NCI-H69 (cell line): ENCODE results near the gene NAP1L5.

Experiments used
- DNase-seq: peaks from one replicate; lab custom pipeline; 2025; lab: John Stamatoyannopoulos, UW

The NAP1L5 gene

GRCh38 chr4:88697588-88698329 lies at the start of gene NAP1L5:
TSS of gene NAP1L5 (minus strand) at chr4:88697829. CDS start at chr4:88697754, 75 bp downstream.
- DNase-seq, result no peak

DNA sequence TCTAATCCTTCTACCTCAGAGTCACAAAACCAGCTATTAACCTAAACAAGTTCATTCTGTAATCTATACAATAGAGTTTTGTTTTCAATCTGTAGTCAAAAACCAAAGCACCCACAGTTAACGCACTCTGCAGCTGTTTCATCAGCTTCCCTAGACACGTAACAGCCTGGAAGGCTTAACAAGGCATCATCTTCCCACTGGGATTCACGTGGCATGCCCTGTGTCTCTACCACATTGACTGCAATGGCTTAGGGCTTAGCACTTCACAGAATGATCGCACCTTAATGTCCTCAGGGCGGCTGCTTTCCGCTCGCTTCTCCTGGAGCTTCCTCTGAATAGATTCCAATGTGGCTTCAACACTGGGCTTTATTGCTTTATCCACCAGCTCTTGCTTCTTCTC lies 49.7 kb upstream of the NAP1L5 start:
- DNase-seq, result no peak

DNA sequence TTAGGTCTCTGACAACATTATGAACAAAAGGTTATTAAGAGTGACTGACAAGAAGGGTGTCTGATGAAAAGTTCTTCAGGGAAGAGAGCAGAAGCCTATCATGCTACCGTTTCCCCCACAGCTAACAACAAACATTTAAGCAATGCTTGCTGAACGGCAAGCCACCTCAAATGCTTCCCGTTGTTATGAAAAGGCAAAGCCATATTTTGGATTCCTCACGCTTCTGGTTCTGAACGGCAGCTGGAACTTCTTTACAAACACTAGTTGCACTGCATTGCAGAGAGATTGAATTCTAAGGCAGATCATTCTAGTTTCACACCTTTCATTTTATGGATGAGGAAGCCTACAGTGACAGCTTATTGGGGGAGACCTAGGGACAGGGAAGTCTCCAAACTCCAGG lies 48.6 kb upstream of the NAP1L5 start:
- DNase-seq, result no peak

DNA sequence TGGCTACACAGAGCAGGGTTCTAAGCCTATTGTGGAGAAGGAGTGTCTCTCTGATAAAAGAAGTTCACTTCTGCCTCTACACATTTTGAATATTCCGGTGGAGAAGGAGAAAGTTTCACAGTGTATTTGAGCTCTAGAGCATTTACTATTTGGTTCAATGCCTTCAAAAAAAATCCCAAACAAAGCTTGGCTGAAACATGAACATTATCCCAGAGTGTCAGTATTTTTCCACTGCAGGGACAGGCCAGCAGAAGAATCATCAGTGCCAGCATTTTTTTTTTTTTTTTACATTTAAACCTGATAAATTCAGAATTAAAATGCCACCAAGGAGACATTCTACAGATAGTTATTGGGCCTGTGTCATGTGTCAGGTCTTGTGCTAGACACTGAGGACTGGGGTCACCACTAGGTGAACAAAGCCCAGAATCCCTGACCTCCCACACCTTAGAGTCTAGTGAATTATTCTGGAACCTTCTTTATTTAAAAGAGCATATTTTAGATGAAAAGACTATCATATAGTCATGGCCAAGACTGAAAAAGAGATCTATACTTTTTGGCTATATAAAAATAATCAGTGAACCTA lies 48.0 kb upstream of the NAP1L5 start:
- DNase-seq, result no peak

DNA sequence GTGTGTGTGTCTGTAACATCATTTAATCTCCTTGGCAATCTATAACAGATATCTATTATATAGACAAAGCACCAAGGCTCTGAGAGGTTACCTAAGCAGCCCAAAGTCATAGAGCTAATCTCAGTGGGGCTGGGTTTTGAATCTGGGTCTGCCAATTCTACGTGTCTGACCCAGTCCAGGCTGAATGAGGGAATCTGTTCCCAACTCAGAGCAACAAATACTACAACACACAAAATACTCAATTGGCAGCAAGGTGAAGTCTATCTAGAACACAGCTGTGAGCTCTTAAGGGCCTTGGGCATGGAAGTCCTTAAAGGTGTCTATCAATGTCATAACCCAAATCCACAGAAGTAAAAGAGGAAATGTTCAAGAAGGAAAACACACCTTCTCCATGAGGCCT lies 47.5 kb upstream of the NAP1L5 start:
- DNase-seq, result no peak

DNA sequence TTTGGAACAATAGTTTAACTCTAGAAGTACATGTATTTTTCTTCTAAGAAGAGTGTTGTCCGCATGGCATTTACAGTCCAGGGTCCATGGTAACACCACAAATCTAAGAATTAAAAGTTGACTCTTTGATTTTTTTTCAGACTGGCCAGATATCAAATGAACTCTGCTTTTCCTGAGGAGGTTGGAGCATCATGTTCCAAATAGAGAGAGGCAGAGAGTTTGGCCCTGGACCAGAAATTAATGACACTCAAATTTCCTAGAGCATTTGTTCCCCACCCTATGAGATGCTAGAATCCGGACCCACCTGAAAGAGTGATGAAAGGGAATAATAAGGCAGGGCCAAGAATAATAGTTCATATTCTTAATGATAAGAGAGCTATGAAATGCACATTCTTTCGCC lies 47.0 kb upstream of the NAP1L5 start:
- DNase-seq, result no peak

DNA sequence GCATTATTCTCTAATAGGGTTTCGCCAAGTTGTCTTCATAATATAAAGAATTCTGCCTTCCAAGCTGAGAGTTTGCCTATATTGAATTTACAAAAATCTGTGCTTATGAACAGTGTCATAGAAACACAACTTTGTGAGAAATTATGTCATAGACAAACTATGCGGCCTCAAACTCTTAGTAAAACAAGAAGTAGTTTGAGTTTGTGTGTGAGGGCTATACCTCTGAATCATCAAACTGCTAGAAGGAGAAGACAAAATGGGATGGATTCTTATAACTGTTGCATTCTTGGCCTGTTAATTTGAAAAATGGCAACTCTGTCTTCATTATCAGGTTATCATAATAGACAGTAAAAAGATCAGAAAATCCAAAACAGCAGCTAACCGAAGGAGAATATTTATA lies 46.1 kb upstream of the NAP1L5 start:
- no peak for DNase-seq

- DNase-seq, result no peak
These were observed 44.9 kb upstream of the NAP1L5 start for GRCh38 chr4:88742561-88742960.

- DNase-seq, result no peak
These were observed 40.6 kb upstream of the NAP1L5 start for GRCh38 chr4:88738180-88738579.

DNA sequence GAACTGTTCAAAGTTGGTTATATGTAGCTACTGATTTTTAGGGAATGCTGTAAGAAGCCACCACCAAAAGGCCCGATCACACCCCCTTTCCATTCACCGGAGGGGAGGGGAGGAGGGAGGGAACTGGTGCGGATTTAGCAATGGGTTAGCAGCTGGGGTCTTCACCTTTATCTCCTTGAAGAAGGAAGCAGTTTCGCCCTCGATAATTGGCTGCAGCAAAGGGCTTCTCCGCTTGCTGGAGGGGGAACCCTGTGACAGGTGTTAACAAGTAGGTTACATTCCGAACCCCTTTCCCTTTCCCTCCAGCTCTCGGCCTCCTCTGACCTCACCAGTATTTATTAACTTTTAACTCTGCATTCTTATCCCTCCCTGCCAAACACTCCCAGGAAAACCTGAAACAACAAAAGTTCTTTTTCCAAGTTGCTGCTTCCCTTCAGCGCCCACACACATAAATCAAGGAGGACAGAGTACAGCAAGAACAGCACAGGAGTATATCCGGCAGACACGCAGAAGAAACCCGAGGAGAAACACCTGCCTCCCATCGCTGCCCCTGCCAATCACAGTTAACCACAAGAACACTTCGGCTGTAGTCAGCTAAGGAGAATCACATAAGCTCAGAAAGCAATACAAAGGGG lies 39.8 kb upstream of the NAP1L5 start:
- DNase-seq, result no peak

GRCh38 chr4:88736264-88736663 lies 38.6 kb upstream of the NAP1L5 start:
- DNase-seq, result no peak

GRCh38 chr4:88735564-88735963 lies 37.9 kb upstream of the NAP1L5 start:
- no peak for DNase-seq

DNA sequence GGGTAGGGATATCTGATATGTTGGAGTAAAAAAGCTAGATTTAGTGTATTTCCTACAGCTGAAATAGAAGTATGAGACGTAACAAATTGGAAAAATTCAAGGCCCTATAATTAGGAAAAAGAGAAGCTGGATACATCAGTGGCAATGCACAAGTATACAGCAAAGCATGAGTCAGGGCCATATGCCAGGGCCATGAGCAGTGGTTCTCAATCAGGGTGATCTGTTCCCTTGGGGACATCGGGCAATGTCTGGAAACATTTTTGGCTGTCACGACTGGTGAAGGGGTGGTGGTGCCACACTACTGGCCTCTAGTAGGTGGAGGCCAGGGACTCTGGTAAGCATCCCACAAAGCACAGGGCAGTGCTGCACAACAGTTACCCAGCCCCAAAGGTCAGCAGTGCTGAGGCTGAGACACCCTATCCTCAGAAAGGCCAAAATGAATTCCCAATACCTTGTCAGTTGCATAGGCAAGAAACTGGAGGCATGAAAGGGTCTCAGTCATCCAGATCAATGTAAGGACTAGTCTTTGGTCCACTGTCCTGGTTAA lies 36.8 kb upstream of the NAP1L5 start:
- DNase-seq, result no peak

- no peak for DNase-seq
These were observed 35.2 kb upstream of the NAP1L5 start for GRCh38 chr4:88732714-88733368.

- DNase-seq, result no peak
These were observed 33.8 kb upstream of the NAP1L5 start for GRCh38 chr4:88731381-88731780.

DNA sequence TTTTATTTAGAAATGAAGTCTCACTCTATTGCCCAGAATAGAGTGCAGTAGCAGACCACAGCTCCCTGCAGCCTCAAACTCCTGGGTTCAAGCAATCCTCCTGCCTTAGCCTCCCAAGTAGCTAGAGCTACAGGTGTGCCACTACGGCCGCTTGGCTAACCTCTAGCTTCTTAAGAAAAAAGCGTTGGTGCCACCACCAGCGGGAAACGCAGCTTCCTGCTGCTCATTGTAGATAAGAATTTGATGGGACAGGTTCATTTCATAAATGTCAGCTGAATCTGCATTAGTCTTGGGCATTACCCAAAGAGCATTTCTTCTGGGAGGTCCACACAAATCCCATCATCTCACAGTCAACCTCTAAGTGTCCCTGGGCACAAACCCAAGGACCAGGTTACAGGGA lies 33.2 kb upstream of the NAP1L5 start:
- no peak for DNase-seq

DNA sequence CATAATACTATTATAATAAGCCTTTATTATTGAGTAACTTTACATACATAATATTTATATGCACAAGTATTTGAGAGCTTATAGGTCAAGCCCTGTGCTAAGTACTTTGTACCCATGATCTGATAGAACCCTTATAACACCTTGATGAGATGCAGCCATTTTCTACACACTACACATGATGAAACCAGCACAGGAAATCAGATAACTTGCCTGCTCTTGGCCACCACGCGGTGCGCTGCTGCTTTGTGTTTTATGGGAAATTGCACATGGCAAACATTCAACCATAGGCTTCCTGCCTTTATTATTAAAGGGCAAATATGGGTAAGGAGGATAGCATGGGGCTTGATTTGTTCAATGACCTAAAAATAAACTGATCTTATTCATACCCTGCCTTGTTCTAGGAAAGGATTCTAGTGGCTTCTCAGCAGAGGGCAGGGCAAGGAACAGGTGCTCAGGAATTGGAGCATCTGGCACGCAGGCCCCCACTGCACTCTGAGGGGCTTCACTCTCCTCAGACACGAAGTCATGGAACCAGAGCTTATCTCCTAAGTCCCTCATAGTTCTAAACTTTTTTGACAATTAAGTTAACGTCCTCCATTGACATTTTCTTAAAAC lies 31.6 kb upstream of the NAP1L5 start:
- no peak for DNase-seq

DNA sequence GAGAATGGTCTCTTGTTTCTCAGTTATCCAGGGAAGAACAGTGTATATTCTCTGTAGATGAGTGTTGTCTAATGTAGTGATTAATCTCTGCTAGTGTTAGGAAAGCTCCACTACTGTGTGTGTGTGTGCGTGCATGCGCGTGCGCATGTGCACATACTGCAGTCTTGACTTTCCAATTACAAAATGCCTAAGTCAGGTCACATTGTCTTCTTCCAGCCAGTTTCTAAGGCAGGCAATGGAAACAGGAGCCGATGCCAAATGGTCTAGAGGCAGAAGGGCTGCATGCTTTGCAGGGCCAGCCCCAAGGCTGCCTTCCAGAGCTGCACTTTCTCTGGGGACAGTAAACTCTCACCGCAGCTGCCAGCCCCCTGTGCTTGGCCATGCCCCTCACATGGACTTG lies 30.5 kb upstream of the NAP1L5 start:
- DNase-seq, result no peak

- DNase-seq, result peak; percentile 12
These were observed 28.4 kb upstream of the NAP1L5 start for GRCh38 chr4:88725986-88726385.

GRCh38 chr4:88725143-88725542 lies 27.5 kb upstream of the NAP1L5 start:
- no peak for DNase-seq

DNA sequence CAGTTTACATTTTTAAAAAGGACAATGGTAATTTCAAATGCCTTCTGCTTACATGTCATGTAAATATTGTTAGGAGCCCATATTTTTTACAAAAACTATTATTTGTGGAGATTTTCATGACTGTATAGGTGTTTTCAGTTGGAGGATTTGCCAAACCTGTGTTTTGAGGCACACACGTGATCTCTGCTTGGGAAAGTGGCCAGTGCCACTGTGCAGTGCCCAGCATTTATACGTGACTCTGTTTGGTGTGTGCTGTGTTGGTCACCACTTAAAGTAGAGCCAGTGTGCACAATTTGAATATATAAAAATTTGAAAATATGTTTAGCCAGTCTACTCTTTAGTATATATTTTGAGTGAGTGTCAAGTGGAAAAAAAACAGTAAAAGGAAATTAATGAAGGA lies 26.8 kb upstream of the NAP1L5 start:
- DNase-seq, result no peak

DNA sequence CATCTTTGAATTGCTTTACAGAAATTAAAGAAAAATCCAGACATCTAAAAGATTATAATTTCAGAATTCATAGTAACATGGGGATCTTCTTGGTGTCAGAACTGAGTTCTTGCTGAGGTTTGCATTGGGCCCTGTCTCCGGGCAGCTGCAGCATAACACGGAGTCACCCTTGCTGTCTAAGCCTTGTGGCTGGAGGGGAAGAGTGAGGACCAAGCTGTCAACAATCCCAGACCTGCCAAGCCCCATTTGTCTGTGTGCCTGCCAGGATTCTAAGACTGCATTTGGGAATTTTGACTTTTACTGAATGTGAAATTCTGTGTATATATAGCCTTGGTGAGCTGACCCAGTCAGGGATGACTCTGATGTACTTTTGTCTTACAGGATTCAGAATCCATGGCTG lies 25.2 kb upstream of the NAP1L5 start:
- DNase-seq, result no peak
